Chondrocyte (in vitro differentiated cells): ENCODE data around the gene LDLRAD4. TPM values are rescaled to one million over a fixed set of nuclear protein-coding genes. Genes with fewer than 3 reads are reported as not detected.
A peak's percentile ranks its signal among the peaks of the same experiment; 100 is the strongest.

Experiments
- DNase-seq: peaks from one replicate; pipeline ENCODE4 v3.0.0; 2021; ENCODE audit warnings: mixed read lengths, low spot score
- H3K27ac Mint-ChIP-seq: one replicate; pipeline ENCODE4 v1.8.0; 2021; ENCODE audit warnings: mild to moderate bottlenecking, moderate library complexity, mixed read lengths; ENCODE audit not compliant: unreplicated experiment
- H3K27me3 Mint-ChIP-seq: 2 replicates; pipeline ENCODE4 v1.8.0; 2021; ENCODE audit warnings: low read depth, mixed read lengths
- H3K36me3 Mint-ChIP-seq: 2 replicates; pipeline ENCODE4 v1.8.0; 2021; ENCODE audit warnings: low read depth, mixed read lengths
- H3K4me1 Mint-ChIP-seq: 2 replicates; pipeline ENCODE4 v1.8.0; 2021; ENCODE audit warnings: low read depth, mild to moderate bottlenecking, mixed read lengths
- H3K4me3 Mint-ChIP-seq: one replicate; pipeline ENCODE4 v1.8.0; 2021; ENCODE audit warnings: mild to moderate bottlenecking, moderate library complexity, mixed read lengths; ENCODE audit not compliant: unreplicated experiment
- H3K9me3 Mint-ChIP-seq: 2 replicates; pipeline ENCODE4 v1.8.0; 2021; ENCODE audit warnings: low read depth, mixed read lengths
- total RNA-seq: library from RNA; stranded (reverse); gene quantifications from 3 replicates; pipeline ENCODE4 v1.2.1, GENCODE V29; 2021
- TF ChIP-seq, protein P1 (sequence below): fragments of 200-600 bp; sonication (generic); IDR thresholded peaks from 2 replicates; pipeline ENCODE4 v1.5.0; 2021; ENCODE audit warnings: antibody characterized with exemption, mild to moderate bottlenecking, moderate library complexity

The LDLRAD4 gene
- total RNA-seq, 1 donor from 2014 or later, result 80.5 TPM

- Mint-ChIP-seq H3K27me3 (no peaks in the 10 kb centered on the region), H3K36me3 (peaks cover 8% of the 10 kb centered on the region), H3K4me3 (no peak overlapping the region), H3K4me1 (peaks cover 22% of the 10 kb centered on the region), H3K9me3 (peaks cover 10% of the 10 kb centered on the region), H3K27ac (no peak overlapping the region)
- no peak for DNase-seq
- TF ChIP-seq, protein P1, sequence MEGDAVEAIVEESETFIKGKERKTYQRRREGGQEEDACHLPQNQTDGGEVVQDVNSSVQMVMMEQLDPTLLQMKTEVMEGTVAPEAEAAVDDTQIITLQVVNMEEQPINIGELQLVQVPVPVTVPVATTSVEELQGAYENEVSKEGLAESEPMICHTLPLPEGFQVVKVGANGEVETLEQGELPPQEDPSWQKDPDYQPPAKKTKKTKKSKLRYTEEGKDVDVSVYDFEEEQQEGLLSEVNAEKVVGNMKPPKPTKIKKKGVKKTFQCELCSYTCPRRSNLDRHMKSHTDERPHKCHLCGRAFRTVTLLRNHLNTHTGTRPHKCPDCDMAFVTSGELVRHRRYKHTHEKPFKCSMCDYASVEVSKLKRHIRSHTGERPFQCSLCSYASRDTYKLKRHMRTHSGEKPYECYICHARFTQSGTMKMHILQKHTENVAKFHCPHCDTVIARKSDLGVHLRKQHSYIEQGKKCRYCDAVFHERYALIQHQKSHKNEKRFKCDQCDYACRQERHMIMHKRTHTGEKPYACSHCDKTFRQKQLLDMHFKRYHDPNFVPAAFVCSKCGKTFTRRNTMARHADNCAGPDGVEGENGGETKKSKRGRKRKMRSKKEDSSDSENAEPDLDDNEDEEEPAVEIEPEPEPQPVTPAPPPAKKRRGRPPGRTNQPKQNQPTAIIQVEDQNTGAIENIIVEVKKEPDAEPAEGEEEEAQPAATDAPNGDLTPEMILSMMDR, result no peak
These were observed 27.6 kb downstream of the LDLRAD4 start for GRCh38 chr18:13246121-13246520.

DNA sequence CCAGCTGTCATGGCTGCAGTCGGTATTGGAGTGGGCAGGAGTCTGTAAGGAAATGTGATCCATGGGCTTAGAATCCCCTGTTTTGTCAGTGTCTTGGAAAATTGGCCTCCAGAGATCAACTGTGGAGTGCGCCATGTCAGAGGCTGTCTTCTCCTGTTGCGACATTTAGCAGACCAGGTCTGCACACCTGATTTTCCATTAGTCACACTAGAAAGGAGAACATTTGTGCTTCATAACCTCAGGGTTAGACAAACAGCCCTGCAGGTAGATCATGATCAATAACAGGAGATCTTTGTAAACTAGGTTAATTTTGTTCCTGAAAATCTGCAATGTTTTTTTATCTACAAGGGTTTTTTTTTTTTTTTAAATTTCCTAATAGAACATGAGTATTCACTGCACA lies 28.0 kb downstream of the LDLRAD4 start:
- Mint-ChIP-seq H3K27ac (no peak overlapping the region), H3K27me3 (no peaks in the 10 kb centered on the region), H3K4me3 (no peak overlapping the region), H3K4me1 (peaks cover 26% of the 10 kb centered on the region), H3K36me3 (peaks cover 8% of the 10 kb centered on the region), H3K9me3 (peaks cover 10% of the 10 kb centered on the region)
- DNase-seq, result no peak
- TF ChIP-seq, protein P1, result no peak

DNA sequence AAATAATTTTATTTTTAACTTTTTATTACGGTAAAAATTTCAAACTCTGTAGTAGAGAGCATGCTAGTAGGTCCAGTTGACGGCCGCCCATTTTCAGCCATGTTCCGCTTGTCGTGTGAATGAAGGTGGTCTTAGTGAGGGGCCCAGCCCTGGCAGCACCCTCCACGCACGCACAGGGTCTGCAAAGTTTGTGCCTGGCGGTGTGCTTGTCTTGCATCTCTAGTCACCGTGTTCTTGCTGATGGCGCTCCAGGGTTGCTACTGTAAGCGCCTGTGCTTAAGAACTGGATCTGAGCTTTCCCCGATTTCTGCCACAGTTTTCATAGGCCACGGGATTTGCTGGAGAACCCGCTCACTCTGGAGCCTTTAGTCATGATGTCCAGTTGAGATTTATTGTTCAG lies 28.9 kb downstream of the LDLRAD4 start:
- H3K4me1 Mint-ChIP-seq, result peaks cover 26% of the 10 kb centered on the region
- peak; percentile 43 for DNase-seq
- TF ChIP-seq, protein P1, result no peak
- H3K27ac Mint-ChIP-seq, result no peak overlapping the region
- H3K4me3 Mint-ChIP-seq, result no peak overlapping the region
- H3K27me3 Mint-ChIP-seq, result no peaks in the 10 kb centered on the region
- H3K36me3 Mint-ChIP-seq, result peaks cover 9% of the 10 kb centered on the region
- peaks cover 10% of the 10 kb centered on the region for H3K9me3 Mint-ChIP-seq

GRCh38 chr18:13252686-13253410 lies 34.3 kb downstream of the LDLRAD4 start:
- no peak for DNase-seq
- Mint-ChIP-seq H3K36me3 (peaks cover 8% of the 10 kb centered on the region), H3K27ac (no peak overlapping the region), H3K4me3 (no peak overlapping the region), H3K4me1 (peaks cover 57% of the 10 kb centered on the region), H3K27me3 (no peaks in the 10 kb centered on the region), H3K9me3 (peaks cover 10% of the 10 kb centered on the region)
- TF ChIP-seq, protein P1, result no peak

DNA sequence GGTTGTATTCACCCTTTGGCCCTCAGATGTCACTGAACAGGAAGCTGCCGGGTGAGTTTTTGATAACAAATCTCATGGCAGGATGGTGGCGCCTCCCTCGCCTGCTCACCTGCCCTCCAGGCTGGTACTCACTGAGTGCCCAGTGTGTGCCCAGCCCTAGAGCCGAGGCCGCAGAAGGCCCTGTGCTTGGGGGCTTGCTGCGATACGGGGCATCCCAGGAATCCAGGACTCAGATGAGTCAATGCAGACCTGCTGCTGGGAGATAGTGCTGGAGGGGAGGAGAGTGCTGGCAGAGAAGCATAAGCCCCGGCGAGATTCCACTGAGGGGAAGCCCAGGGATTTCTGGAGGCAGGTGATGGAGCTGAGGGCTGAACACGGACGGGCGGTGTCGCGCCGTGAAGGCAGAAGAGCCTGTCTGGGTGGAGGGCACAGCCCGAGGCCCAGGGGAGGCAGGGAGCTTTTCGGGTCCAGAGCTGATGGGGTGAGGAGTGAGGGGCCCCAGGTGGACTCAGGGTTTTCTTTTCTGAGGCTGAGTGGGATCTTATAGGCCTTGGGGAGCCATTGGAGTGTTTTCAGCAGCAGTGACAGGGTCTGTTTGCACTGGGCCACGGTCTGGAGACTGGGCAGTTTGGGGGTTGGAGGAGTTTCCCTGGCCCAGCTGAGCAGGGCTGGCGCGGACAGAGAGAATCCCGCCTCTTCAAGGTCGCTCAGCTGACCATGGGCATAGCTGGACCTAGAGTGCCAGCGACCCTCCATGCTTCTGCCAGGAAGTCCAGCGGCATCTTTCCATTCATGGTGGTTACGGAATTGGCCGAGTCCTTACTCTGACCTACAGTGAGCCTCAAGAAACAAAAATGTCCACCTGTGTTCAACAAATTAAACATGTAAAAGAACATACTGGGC lies 35.5 kb downstream of the LDLRAD4 start:
- Mint-ChIP-seq H3K27me3 (no peaks in the 10 kb centered on the region), H3K4me3 (no peak overlapping the region), H3K4me1 (peaks cover 58% of the 10 kb centered on the region), H3K27ac (no peak overlapping the region), H3K9me3 (peaks cover 10% of the 10 kb centered on the region), H3K36me3 (peaks cover 8% of the 10 kb centered on the region)
- peak; percentile 56 for DNase-seq
- TF ChIP-seq, protein P1, result no peak
